Uterus (tissue), 4 donors: ENCODE data around the gene PLEKHH1. TPM values are rescaled to one million over a fixed set of nuclear protein-coding genes. Genes with fewer than 3 reads are reported as not detected.

Source experiments
- DNase-seq, 2 donors: peaks; one replicate each; pipeline ENCODE4 v3.0.0-alpha.2; 2019 to 2020
- H3K27ac ChIP-seq, 2 donors: fragments of 200-600 bp; sonication (generic); 1 replicate in 1 of 2; 2 replicates in 1 of 2; pipeline ENCODE4 v1.5.1; 2016 to 2018
- H3K27me3 ChIP-seq, 2 donors: fragments of 200-600 bp; sonication (generic); one replicate each; pipeline ENCODE4 v1.5.1; 2018 to 2019; ENCODE audit warnings: control low read depth in 1 of 2
- H3K36me3 ChIP-seq, 2 donors: fragments of 200-600 bp; sonication (generic); one replicate each; pipeline ENCODE4 v1.5.1; 2019; ENCODE audit warnings: control low read depth in 1 of 2
- H3K4me1 ChIP-seq, 2 donors: fragments of 200-600 bp; sonication (generic); one replicate each; pipeline ENCODE4 v1.5.1; 2018 to 2019; ENCODE audit warnings: control low read depth in 1 of 2
- H3K4me3 ChIP-seq, 2 donors: fragments of 200-600 bp; sonication (generic); 1 replicate in 1 of 2; 2 replicates in 1 of 2; pipeline ENCODE4 v1.5.1; 2018 to 2019; ENCODE audit warnings: mild to moderate bottlenecking in 1 of 2
- H3K9me3 ChIP-seq, 2 donors: fragments of 200-600 bp; sonication (generic); one replicate each; pipeline ENCODE4 v1.5.1; 2019; ENCODE audit warnings: control low read depth in 1 of 2
- CTCF ChIP-seq, 4 experiments: fragments of 200-600 bp in 2 of 4; fragments of 450-650 bp in 2 of 4; sonication (generic) in 2 of 4; IDR thresholded peaks; one replicate each; pipeline ENCODE4 v1.5.1; 2016 to 2019; ENCODE audit warnings: antibody characterized with exemption in 4 of 4, mild to moderate bottlenecking in 2 of 4, moderate library complexity in 1 of 4
- POLR2A ChIP-seq, 2 donors: fragments of 450-650 bp; IDR thresholded peaks; one replicate each; pipeline ENCODE4 v1.6.1; 2016; ENCODE audit warnings: antibody characterized with exemption in 2 of 2, mild to moderate bottlenecking in 1 of 2, moderate library complexity in 1 of 2
- intact Hi-C: fragments of 100-400 bp; cut with DNase I; formaldehyde crosslinking; loops from one replicate; pipeline ENCODE4 v1.15.1; 2023; ENCODE audit warnings: low total_unique reads
- total RNA-seq, 4 donors: library from RNA; depleted of rRNA in 3 of 4; stranded (reverse); fragments of >200 nt in 3 of 4; gene quantifications; one replicate each; pipeline versions ENCODE4 v1.1.0 to v1.2.4, GENCODE V29; 2014 to 2023
- donor health status: DM: yes; HTN: yes; CAD: no.

Gene PLEKHH1
- total RNA-seq, 4 donors from 2014 or later, result 0.29 to 8.0 (median 4.9) TPM

DNA sequence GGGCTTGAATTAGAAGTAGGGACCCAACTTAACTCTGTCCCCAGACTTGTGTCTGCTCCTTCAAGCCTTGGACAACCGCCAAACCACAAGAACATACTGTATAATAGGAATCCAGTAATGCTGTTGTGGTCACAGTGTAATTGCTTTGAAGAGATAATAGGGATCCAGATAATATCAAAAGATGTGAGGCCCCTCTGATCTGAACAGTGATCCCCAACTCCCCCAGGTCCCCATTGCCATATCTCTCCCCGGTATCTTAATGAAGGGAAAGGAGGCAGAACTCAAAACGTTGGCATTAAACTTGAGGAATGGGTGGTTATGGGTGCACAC, 8.5 kb upstream of the PLEKHH1 start:
- H3K9me3 ChIP-seq, result no peaks in the 10 kb centered on the region
- peaks cover 0 to 4% of the 10 kb centered on the region in 2 donors for H3K27me3 ChIP-seq
- DNase-seq, result no peak
- intact Hi-C loops, result no loop called here
- no peak overlapping the region for H3K4me3 ChIP-seq
- H3K27ac ChIP-seq, result no peak overlapping the region
- H3K4me1 ChIP-seq, result no peaks in the 10 kb centered on the region
- TF ChIP-seq POLR2A (IDR thresholded peaks at IDR 0.05) (no peak), CTCF (IDR thresholded peaks at IDR 0.05) (no peak)
- no peaks in the 10 kb centered on the region for H3K36me3 ChIP-seq

GRCh38 chr14:67525389-67525788, 7.7 kb upstream of the PLEKHH1 start:
- Histone ChIP-seq H3K4me3 (no peak overlapping the region), H3K36me3 (no peaks in the 10 kb centered on the region), H3K27me3 (peaks cover 0 to 4% of the 10 kb centered on the region in 2 donors), H3K4me1 (no peaks in the 10 kb centered on the region), H3K27ac (no peak overlapping the region), H3K9me3 (no peaks in the 10 kb centered on the region)
- TF ChIP-seq CTCF (IDR thresholded peaks at IDR 0.05) (no peak), POLR2A (IDR thresholded peaks at IDR 0.05) (no peak)
- intact Hi-C loops, result no loop called here
- no peak for DNase-seq

DNA sequence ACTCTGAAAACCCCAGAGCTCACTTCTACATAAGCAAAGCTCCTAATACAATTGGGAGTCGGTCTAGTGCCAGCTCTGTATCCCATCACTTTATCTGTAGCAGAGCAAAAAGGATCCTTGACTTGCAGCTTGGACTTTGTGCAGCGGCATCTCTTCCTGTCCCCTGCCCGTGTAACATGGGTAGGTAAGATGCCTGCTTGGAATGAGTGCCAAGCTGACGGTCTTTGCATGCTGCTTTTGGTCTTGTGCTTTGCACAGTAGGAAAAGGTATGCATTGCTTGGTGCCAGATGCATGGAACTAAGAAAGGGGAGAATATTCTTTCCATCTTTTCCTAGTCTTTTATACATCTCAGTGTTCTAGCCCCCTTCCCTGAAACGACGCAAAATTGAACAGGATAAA, 6.9 kb upstream of the PLEKHH1 start:
- Histone ChIP-seq H3K27me3 (peaks cover 0 to 4% of the 10 kb centered on the region in 2 donors), H3K36me3 (no peaks in the 10 kb centered on the region), H3K9me3 (no peaks in the 10 kb centered on the region), H3K4me3 (no peak overlapping the region), H3K27ac (no peak overlapping the region), H3K4me1 (no peaks in the 10 kb centered on the region)
- no peak for TF ChIP-seq CTCF (IDR thresholded peaks at IDR 0.05)
- no peak for TF ChIP-seq POLR2A (IDR thresholded peaks at IDR 0.05)
- no peak for DNase-seq
- intact Hi-C loops, result no loop called here

DNA sequence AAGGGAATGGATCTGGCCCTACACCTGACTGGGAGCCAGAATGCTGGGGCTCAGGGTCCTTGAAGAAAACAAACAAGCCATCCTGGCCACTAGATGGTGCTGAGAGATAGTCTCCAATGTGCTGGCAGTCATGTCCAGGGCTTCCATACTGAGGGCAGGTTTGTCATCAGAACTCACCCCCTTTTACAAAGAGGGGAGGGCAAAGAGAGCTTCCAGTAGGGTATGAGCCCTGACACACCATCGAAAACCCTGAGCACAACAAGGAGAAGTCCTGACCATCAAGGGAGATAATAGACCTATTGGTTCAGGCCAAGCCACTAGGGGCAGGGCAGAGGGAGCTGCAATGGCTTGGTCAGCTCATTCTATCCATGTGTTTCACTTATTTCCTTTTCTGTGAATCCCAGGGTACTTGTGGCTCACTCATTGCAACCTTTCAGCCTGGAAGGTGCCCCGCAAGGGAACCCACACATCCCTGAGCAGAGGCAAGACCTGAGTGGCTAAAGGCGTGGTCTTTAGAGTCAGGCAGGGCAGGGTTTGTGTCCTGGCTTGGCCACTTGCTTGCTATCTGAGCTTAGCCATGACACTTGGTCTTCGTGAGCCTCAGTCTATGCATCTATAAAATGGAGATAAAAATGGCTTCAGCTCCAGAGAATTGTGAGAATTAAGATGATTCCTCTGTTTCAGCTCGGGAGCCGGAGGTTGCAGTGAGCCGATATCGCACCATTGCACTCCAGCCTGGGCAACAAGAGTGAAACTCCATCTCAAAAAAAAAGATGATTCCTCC, 6.2 kb upstream of the PLEKHH1 start:
- Histone ChIP-seq H3K36me3 (no peaks in the 10 kb centered on the region), H3K4me3 (no peak overlapping the region), H3K27ac (no peak overlapping the region), H3K4me1 (no peaks in the 10 kb centered on the region), H3K9me3 (no peaks in the 10 kb centered on the region), H3K27me3 (peaks cover 0 to 4% of the 10 kb centered on the region in 2 donors)
- TF ChIP-seq POLR2A (IDR thresholded peaks at IDR 0.05) (no peak), CTCF (IDR thresholded peaks at IDR 0.05) (peak; percentile 39 to 59 (median 44))
- intact Hi-C loops, result no loop called here
- peak in 1 of 2 donors; percentile 35 for DNase-seq

DNA sequence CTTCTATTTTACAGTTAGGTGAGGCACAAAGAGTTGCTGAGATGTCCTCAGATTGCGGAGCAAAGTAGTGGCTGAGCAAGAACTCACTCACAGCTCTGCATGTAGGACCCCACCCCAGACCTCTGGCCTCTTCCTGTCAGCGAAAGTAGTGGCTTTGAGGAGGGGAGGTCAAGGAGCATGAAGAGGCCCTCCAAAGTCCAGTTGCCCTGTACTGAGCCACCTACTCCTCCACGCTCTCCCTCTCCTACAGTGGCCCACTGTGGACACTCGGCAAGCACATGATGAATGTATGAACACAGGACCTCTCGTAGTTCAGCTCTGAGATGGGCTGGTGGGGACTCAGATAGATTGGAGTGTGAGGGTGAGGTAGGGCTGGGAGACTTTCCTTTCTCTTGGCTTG, 5.3 kb upstream of the PLEKHH1 start:
- Histone ChIP-seq H3K27me3 (peaks cover 0 to 4% of the 10 kb centered on the region in 2 donors), H3K36me3 (no peaks in the 10 kb centered on the region), H3K4me1 (no peaks in the 10 kb centered on the region), H3K9me3 (no peaks in the 10 kb centered on the region), H3K27ac (no peak overlapping the region), H3K4me3 (no peak overlapping the region)
- intact Hi-C loops, result no loop called here
- DNase-seq, result no peak
- TF ChIP-seq CTCF (IDR thresholded peaks at IDR 0.05), result no peak
- TF ChIP-seq POLR2A (IDR thresholded peaks at IDR 0.05), result no peak
